GM10266 (cell line): ENCODE results near the gene SLC26A4.

Source experiments
- DNase-seq: peaks from one replicate; pipeline ENCODE4 v3.0.0; 2012; ENCODE audit errors: extremely low spot score
- CTCF ChIP-seq: IDR thresholded peaks from 2 replicates; pipeline ENCODE4 v1.5.1; 2012; ENCODE audit warnings: mild to moderate bottlenecking, low read depth; ENCODE audit not compliant: control insufficient read depth, insufficient read depth; ENCODE audit errors: missing control alignments

The SLC26A4 gene

GRCh38 chr7:107703872-107704271 is 43.2 kb downstream of the SLC26A4 start:
- DNase-seq: no peak
- TF ChIP-seq CTCF: no peak

GRCh38 chr7:107708956-107709355 is 48.3 kb downstream of the SLC26A4 start:
- DNase-seq: no peak
- no peak for TF ChIP-seq CTCF

GRCh38 chr7:107711301-107711700 is 50.7 kb downstream of the SLC26A4 start:
- DNase-seq: no peak

GRCh38 chr7:107712025-107712424 is 51.4 kb downstream of the SLC26A4 start:
- TF ChIP-seq CTCF: no peak
- DNase-seq: no peak

More at GRCh38 chr7:107711301-107711700, 50.7 kb downstream of the SLC26A4 start:
- no peak for TF ChIP-seq CTCF

- DNase-seq: no peak
- TF ChIP-seq CTCF: no peak
These were observed 52.3 kb downstream of the SLC26A4 start for GRCh38 chr7:107712896-107713295.

- DNase-seq: no peak
- no peak for TF ChIP-seq CTCF
These were observed 54.9 kb downstream of the SLC26A4 start for GRCh38 chr7:107715531-107715930.

GRCh38 chr7:107718456-107719193 is 58.0 kb downstream of the SLC26A4 start:
- DNase-seq: no peak
- TF ChIP-seq CTCF: no peak
